HepG2 (cell line): ENCODE data around the gene CDC20. TPM values are rescaled to one million over a fixed set of nuclear protein-coding genes. Genes with fewer than 3 reads are reported as not detected.

Experiments
- ATAC-seq: fragments of 200-7000 bp; cut with Tn5 transposase; 3 replicates; pipeline ENCODE4 v1.9.1; 2020; ENCODE audit warnings: mild to moderate bottlenecking, moderate library complexity
- BruUV-seq: library from RNA; stranded (reverse); fragments of 400-500 nt; replicated peaks from 2 replicates; lab custom pipeline; 2021; lab: Mats Ljungman, UMichigan
- CTCF ChIA-PET: fragments of 300-600 bp; formaldehyde crosslinking; extraction: SDS; loops from one replicate; lab custom pipeline; 2021; ENCODE audit warnings: low total read pairs, inconsistent platforms, low intra/inter-chr PET ratio; lab: Yijun Ruan, JAX
- POLR2A ChIA-PET: fragments of 350-600 bp; sonication (Branson Sonifier 250); formaldehyde crosslinking; loops from one replicate; lab custom pipeline; 2020; ENCODE audit warnings: antibody characterized with exemption, inconsistent platforms; lab: Yijun Ruan, JAX
- DNase-seq: peaks from one replicate; pipeline ENCODE4 v3.0.0-alpha.2; 2015; ENCODE audit warnings: low spot score
- FAIRE-seq: peaks from 3 replicates; lab custom pipeline; 2011; peaks lifted over from hg19 to GRCh38; lab: Jason Lieb, UNC
- H2AFZ ChIP-seq: one replicate; pipeline ENCODE4 v1.6.1; 2011; ENCODE audit warnings: low read length, inconsistent platforms
- H3K27ac ChIP-seq: fragments of 300-600 bp; 3 replicates; pipeline ENCODE4 v1.8.0; 2011; ENCODE audit warnings: mixed run types, mild to moderate bottlenecking, mixed read lengths, low read length, inconsistent platforms; ENCODE audit not compliant: insufficient read depth; ENCODE audit errors: extremely low read length
- H3K27me3 ChIP-seq, 2 experiments: fragments of 200-600 bp in 1 of 2; 2 replicates in 1 of 2; 3 replicates in 1 of 2; pipeline versions ENCODE4 v1.6.0 to v1.8.0; 2011; ENCODE audit warnings: low read length in 2 of 2, mild to moderate bottlenecking in 2 of 2, moderate library complexity in 2 of 2, inconsistent platforms in 1 of 2; ENCODE audit not compliant: insufficient read depth in 2 of 2, control insufficient read depth in 1 of 2
- H3K36me3 ChIP-seq, 2 experiments: fragments of 200-600 bp in 1 of 2; replicated peaks in 1 of 2; 2 replicates in 1 of 2; 3 replicates in 1 of 2; pipeline versions ENCODE4 v1.5.1 to v1.8.0; 2011; ENCODE audit warnings: low read length in 2 of 2, inconsistent platforms in 1 of 2; ENCODE audit not compliant: insufficient read depth in 2 of 2, control insufficient read depth in 1 of 2
- H3K4me1 ChIP-seq: 2 replicates; pipeline ENCODE4 v1.5.1; 2012; ENCODE audit warnings: low read length, inconsistent platforms; ENCODE audit not compliant: insufficient read depth
- H3K4me2 ChIP-seq: 2 replicates; pipeline ENCODE4 v1.6.0; 2011; ENCODE audit warnings: low read depth, low read length, inconsistent platforms
- H3K4me3 ChIP-seq, 3 experiments: fragments of 200-600 bp in 1 of 3; sonication (generic), shearing (Covaris generic) in 1 of 3; replicated peaks in 1 of 3; 2 replicates each; pipeline ENCODE4 v1.5.1; 2011 to 2016; ENCODE audit warnings: low read length in 3 of 3, inconsistent platforms in 2 of 3, low read depth in 2 of 3, mild to moderate bottlenecking in 2 of 3, control low read depth in 1 of 3, mixed read lengths in 1 of 3; ENCODE audit not compliant: insufficient read depth in 1 of 3
- H3K79me2 ChIP-seq: one replicate; pipeline ENCODE4 v1.6.1; 2011; ENCODE audit warnings: low read length, inconsistent platforms; ENCODE audit not compliant: insufficient read depth
- H3K9ac ChIP-seq: 2 replicates; pipeline ENCODE4 v1.6.0; 2011; ENCODE audit warnings: mild to moderate bottlenecking, low read depth, low read length, inconsistent platforms; ENCODE audit not compliant: insufficient read depth
- H3K9me3 ChIP-seq: 2 replicates; pipeline ENCODE4 v1.5.1; 2012; ENCODE audit warnings: mild to moderate bottlenecking, low read length
- H4K20me1 ChIP-seq: 2 replicates; pipeline ENCODE4 v1.6.0; 2011; ENCODE audit warnings: inconsistent platforms, mild to moderate bottlenecking, low read length, moderate library complexity; ENCODE audit not compliant: insufficient read depth
- HCFC1 ChIP-seq: fragments of 150-350 bp; IDR thresholded peaks from 2 replicates; pipeline ENCODE4 v1.6.1; 2014; ENCODE audit warnings: low read depth, low read length
- NFIB ChIP-seq: sonication (generic); formaldehyde crosslinking; IDR thresholded peaks from 2 replicates; pipeline ENCODE4 v1.9.0; 2021; ENCODE audit warnings: missing genetic modification reagents, mild to moderate bottlenecking, borderline replicate concordance
- ZNF138 ChIP-seq: sonication (generic); formaldehyde crosslinking; IDR thresholded peaks from 2 replicates; pipeline ENCODE4 v1.5.0; 2020; ENCODE audit warnings: mild to moderate bottlenecking, low read depth, missing genetic modification reagents
- WGBS: methylation state at CpG from one replicate; pipeline ENCODE4 v1.1.6; 2017; ENCODE audit warnings: low lambda C conversion rate; 5-methylcytosine and 5-hydroxymethylcytosine counted together
- in situ Hi-C: cut with HindIII; loops from 2 replicates; pipeline ENCODE4 v1.10.0; 2017; ENCODE audit warnings: low pct_unique_long_range_greater_than_20kb; ENCODE audit not compliant: extremely low pct_ligation_motif_present
- intact Hi-C: fragments of 100-400 bp; cut with micrococcal nuclease; formaldehyde crosslinking; loops from one replicate; pipeline ENCODE4 v1.10.0; 2022; ENCODE audit not compliant: unreplicated experiment
- polyA plus RNA-seq, 8 experiments: library from polyadenylated mRNA; depleted of rRNA in 3 of 8; stranded (reverse) in 7 of 8; unstranded in 1 of 8; fragments of >200 nt; fragmentation: Illumina TruSeq in 4 of 8; extraction: Trizol in 4 of 8; gene quantifications; 2 replicates each; pipeline versions ENCODE4 v1.2.1 to v1.2.3, GENCODE V29; 2011 to 2016; ENCODE audit warnings: low read depth in 4 of 8, missing spikeins in 1 of 8, mixed read lengths in 1 of 8; ENCODE audit not compliant: insufficient read depth in 1 of 8
- total RNA-seq, 5 experiments: library from RNA; depleted of rRNA; stranded (reverse); fragments of >200 nt; fragmentation: Illumina TruSeq; extraction: Trizol; gene quantifications; 2 replicates each; pipeline ENCODE4 v1.2.3, GENCODE V29; 2016; ENCODE audit warnings: low read depth in 1 of 5
- TF ChIP-seq, protein P1 (sequence below), 2 experiments: sonication (generic) in 1 of 2; formaldehyde crosslinking in 1 of 2; IDR thresholded peaks; 2 replicates each; pipeline versions ENCODE4 v1.6.1 to v1.9.0; 2014 to 2022; ENCODE audit warnings: antibody characterized with exemption in 1 of 2, borderline replicate concordance in 1 of 2, inconsistent platforms in 1 of 2, low read depth in 1 of 2, missing genetic modification reagents in 1 of 2
- TF ChIP-seq, protein P2 (sequence below): IDR thresholded peaks from 2 replicates; pipeline ENCODE4 v1.6.1; 2016; ENCODE audit warnings: control low read depth

CDC20 gene
- total and polyA plus RNA-seq, 2 of the 13 experiments (the other 11 are each of a cell fraction or from before 2014, with no cell fraction given) = 57.9 to 90.0 TPM

- TF ChIP-seq, protein P1, sequence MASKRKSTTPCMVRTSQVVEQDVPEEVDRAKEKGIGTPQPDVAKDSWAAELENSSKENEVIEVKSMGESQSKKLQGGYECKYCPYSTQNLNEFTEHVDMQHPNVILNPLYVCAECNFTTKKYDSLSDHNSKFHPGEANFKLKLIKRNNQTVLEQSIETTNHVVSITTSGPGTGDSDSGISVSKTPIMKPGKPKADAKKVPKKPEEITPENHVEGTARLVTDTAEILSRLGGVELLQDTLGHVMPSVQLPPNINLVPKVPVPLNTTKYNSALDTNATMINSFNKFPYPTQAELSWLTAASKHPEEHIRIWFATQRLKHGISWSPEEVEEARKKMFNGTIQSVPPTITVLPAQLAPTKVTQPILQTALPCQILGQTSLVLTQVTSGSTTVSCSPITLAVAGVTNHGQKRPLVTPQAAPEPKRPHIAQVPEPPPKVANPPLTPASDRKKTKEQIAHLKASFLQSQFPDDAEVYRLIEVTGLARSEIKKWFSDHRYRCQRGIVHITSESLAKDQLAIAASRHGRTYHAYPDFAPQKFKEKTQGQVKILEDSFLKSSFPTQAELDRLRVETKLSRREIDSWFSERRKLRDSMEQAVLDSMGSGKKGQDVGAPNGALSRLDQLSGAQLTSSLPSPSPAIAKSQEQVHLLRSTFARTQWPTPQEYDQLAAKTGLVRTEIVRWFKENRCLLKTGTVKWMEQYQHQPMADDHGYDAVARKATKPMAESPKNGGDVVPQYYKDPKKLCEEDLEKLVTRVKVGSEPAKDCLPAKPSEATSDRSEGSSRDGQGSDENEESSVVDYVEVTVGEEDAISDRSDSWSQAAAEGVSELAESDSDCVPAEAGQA (IDR thresholded peaks at IDR 0.05; ENCODE audit: low read depth) = no peak
- TF ChIP-seq, protein P1 (CRISPR knock-in tag; IDR thresholded peaks at IDR 0.05; ENCODE audit: borderline replicate concordance) = no peak
- no peak for TF ChIP-seq NFIB (CRISPR knock-in tag)
- no peak for TF ChIP-seq HCFC1
Measured at GRCh38 chr1:43309405-43310025, 49.3 kb upstream of the CDC20 start (continued).

DNA sequence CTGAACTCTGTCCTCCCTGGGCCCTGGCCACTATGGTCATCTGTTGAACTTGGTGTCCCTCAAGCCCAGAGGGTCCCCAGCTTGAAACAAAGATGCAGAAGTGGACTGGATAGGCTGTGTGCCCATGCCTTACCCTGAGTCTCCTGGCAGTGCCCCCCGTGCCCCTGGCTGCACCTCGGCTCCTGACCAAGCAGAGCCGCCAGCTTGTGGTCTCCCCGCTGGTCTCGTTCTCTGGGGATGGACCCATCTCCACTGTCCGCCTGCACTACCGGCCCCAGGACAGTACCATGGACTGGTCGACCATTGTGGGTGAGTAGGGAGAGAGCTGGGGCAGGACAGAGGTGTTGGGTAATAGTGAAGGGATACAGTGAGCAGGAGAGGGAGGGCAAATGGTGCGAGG is 47.3 kb upstream of the CDC20 start:
- in situ Hi-C loops (no loop called here), intact Hi-C loops (no loop called here)
- ChIA-PET POLR2A (no interaction called here), CTCF (no interaction called here)
- DNase-seq (no peak), FAIRE-seq (no peak), ATAC-seq (no peak)
- H3K36me3 ChIP-seq = no peaks in the 10 kb centered on the region
- no peak overlapping the region for H3K27ac ChIP-seq
- WGBS = 27% methylated on average over 6 of the region's 9 CpGs
- H3K27me3 ChIP-seq = peaks cover 1 to 52% of the 10 kb centered on the region in 2 experiments; a peak in 4 of 5 replicates
- H2AFZ ChIP-seq = no peak overlapping the region
- H3K9ac ChIP-seq = no peak overlapping the region
- H3K4me2 ChIP-seq = no peak overlapping the region
- H3K79me2 ChIP-seq = no peaks in the 10 kb centered on the region
- BruUV-seq = no TSS peak
- H3K9me3 ChIP-seq = no peaks in the 10 kb centered on the region
- TF ChIP-seq, protein P2, sequence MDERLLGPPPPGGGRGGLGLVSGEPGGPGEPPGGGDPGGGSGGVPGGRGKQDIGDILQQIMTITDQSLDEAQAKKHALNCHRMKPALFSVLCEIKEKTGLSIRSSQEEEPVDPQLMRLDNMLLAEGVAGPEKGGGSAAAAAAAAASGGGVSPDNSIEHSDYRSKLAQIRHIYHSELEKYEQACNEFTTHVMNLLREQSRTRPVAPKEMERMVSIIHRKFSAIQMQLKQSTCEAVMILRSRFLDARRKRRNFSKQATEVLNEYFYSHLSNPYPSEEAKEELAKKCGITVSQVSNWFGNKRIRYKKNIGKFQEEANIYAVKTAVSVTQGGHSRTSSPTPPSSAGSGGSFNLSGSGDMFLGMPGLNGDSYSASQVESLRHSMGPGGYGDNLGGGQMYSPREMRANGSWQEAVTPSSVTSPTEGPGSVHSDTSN (CRISPR knock-in tag) = no peak
- no peak for TF ChIP-seq ZNF138 (CRISPR knock-in tag)
- no peak overlapping the region for H3K4me3 ChIP-seq
- H3K4me1 ChIP-seq = peaks cover 31% of the 10 kb centered on the region
- no peaks in the 10 kb centered on the region for H4K20me1 ChIP-seq
